Mucosa of rectum (tissue), 2 donors: ENCODE results near the gene PLA2G3.
A peak's percentile ranks its signal among the peaks of the same experiment; 100 is the strongest.

Source experiments
- H3K27ac ChIP-seq, 2 donors: one replicate each; pipeline ENCODE4 v1.7.0; 2013; ENCODE audit warnings: inconsistent platforms in 2 of 2, low read depth in 2 of 2, low read length in 2 of 2
- H3K27me3 ChIP-seq, 2 donors: one replicate each; pipeline ENCODE4 v1.7.0; 2013; ENCODE audit warnings: low read length in 2 of 2; ENCODE audit not compliant: control insufficient read depth in 2 of 2, insufficient read depth in 2 of 2
- H3K36me3 ChIP-seq, 2 donors: one replicate each; pipeline ENCODE4 v1.7.0; 2013; ENCODE audit warnings: low read length in 2 of 2; ENCODE audit not compliant: control insufficient read depth in 2 of 2, insufficient read depth in 2 of 2
- H3K4me1 ChIP-seq, 2 donors: one replicate each; pipeline ENCODE4 v1.7.0; 2013; ENCODE audit warnings: low read length in 2 of 2, mild to moderate bottlenecking in 1 of 2; ENCODE audit not compliant: control insufficient read depth in 2 of 2, insufficient read depth in 2 of 2
- H3K4me3 ChIP-seq, 2 donors: one replicate each; pipeline ENCODE4 v1.7.0; 2013; ENCODE audit warnings: low read length in 2 of 2
- H3K9ac ChIP-seq, 2 donors: one replicate each; pipeline ENCODE4 v1.7.0; 2013; ENCODE audit warnings: low read length in 2 of 2, low read depth in 1 of 2, mild to moderate bottlenecking in 1 of 2
- H3K9me3 ChIP-seq, 2 donors: one replicate each; pipeline ENCODE4 v1.7.0; 2013; ENCODE audit warnings: low read length in 2 of 2; ENCODE audit not compliant: control insufficient read depth in 2 of 2
- donor health status: healthy.
- donor health status: Normal muscosa, but diverticular disease.

PLA2G3 gene

GRCh38 chr22:31139866-31140716 lies at the start of gene PLA2G3:
PLA2G3 (minus strand) TSS chr22:31140508; CDS start chr22:31140354, 154 bp downstream.
- no peaks in the 10 kb centered on the region for H3K9me3 ChIP-seq
- no peak within 1 kb of the TSS for H3K4me3 ChIP-seq
- H3K9ac ChIP-seq: no peak within 1 kb of the TSS
- no peaks in the 10 kb centered on the region for H3K36me3 ChIP-seq
- no peaks in the 10 kb centered on the region for H3K27me3 ChIP-seq
- no peak within 1 kb of the TSS for H3K27ac ChIP-seq
- no peaks in the 10 kb centered on the region for H3K4me1 ChIP-seq

- Histone ChIP-seq H3K27ac (no peak overlapping the region), H3K4me1 (no peaks in the 10 kb centered on the region), H3K36me3 (peaks cover 9 to 36% of the 10 kb centered on the region in 2 donors), H3K4me3 (no peak overlapping the region), H3K9ac (no peak overlapping the region), H3K27me3 (no peaks in the 10 kb centered on the region), H3K9me3 (no peaks in the 10 kb centered on the region)
Measured at GRCh38 chr22:31187627-31188026, 47.3 kb upstream of the PLA2G3 start.

- H3K9ac ChIP-seq: no peak overlapping the region
- no peaks in the 10 kb centered on the region for H3K27me3 ChIP-seq
- peaks cover 9 to 23% of the 10 kb centered on the region in 2 donors for H3K36me3 ChIP-seq
- no peak overlapping the region for H3K27ac ChIP-seq
- H3K9me3 ChIP-seq: no peaks in the 10 kb centered on the region
- no peak overlapping the region for H3K4me3 ChIP-seq
- no peaks in the 10 kb centered on the region for H3K4me1 ChIP-seq
Measured at GRCh38 chr22:31185056-31185455, 44.7 kb upstream of the PLA2G3 start.

GRCh38 chr22:31184015-31184414 lies 43.7 kb upstream of the PLA2G3 start:
- Histone ChIP-seq H3K27ac (no peak overlapping the region), H3K27me3 (no peaks in the 10 kb centered on the region), H3K4me1 (peaks cover 3 to 9% of the 10 kb centered on the region in 2 donors), H3K9ac (no peak overlapping the region), H3K9me3 (no peaks in the 10 kb centered on the region), H3K36me3 (peaks cover 9 to 28% of the 10 kb centered on the region in 2 donors), H3K4me3 (no peak overlapping the region)

GRCh38 chr22:31179345-31179744 lies 39.0 kb upstream of the PLA2G3 start:
- Histone ChIP-seq H3K9me3 (no peaks in the 10 kb centered on the region), H3K4me3 (peak overlapping the region in 1 of 2 donors; percentile 37), H3K36me3 (peaks cover 4 to 14% of the 10 kb centered on the region in 2 donors), H3K27ac (peak overlapping the region; percentile 62 to 69), H3K9ac (no peak overlapping the region), H3K27me3 (no peaks in the 10 kb centered on the region), H3K4me1 (peaks cover 3 to 10% of the 10 kb centered on the region in 2 donors)

GRCh38 chr22:31178859-31179258 lies 38.6 kb upstream of the PLA2G3 start:
- no peak overlapping the region for H3K4me3 ChIP-seq
- H3K27me3 ChIP-seq: no peaks in the 10 kb centered on the region
- H3K9me3 ChIP-seq: no peaks in the 10 kb centered on the region
- H3K27ac ChIP-seq: peak overlapping the region in 1 of 2 donors; percentile 13
- H3K36me3 ChIP-seq: peaks cover 4 to 15% of the 10 kb centered on the region in 2 donors
- H3K9ac ChIP-seq: no peak overlapping the region
- peaks cover 3 to 10% of the 10 kb centered on the region in 2 donors for H3K4me1 ChIP-seq

- no peaks in the 10 kb centered on the region for H3K9me3 ChIP-seq
- no peak overlapping the region for H3K9ac ChIP-seq
- H3K4me1 ChIP-seq: peaks cover 3 to 10% of the 10 kb centered on the region in 2 donors
- peaks cover 4 to 11% of the 10 kb centered on the region in 2 donors for H3K36me3 ChIP-seq
- H3K4me3 ChIP-seq: no peak overlapping the region
- H3K27ac ChIP-seq: no peak overlapping the region
- H3K27me3 ChIP-seq: no peaks in the 10 kb centered on the region
Measured at GRCh38 chr22:31177420-31178162, 37.3 kb upstream of the PLA2G3 start.

- H3K9me3 ChIP-seq: no peaks in the 10 kb centered on the region
- peaks cover 4 to 11% of the 10 kb centered on the region in 2 donors for H3K36me3 ChIP-seq
- no peak overlapping the region for H3K9ac ChIP-seq
- H3K27me3 ChIP-seq: no peaks in the 10 kb centered on the region
- no peak overlapping the region for H3K4me3 ChIP-seq
- H3K27ac ChIP-seq: peak overlapping the region in 1 of 2 donors; percentile 2
- peaks cover 3 to 10% of the 10 kb centered on the region in 2 donors for H3K4me1 ChIP-seq
Measured at GRCh38 chr22:31176923-31177322, 36.6 kb upstream of the PLA2G3 start.

- Histone ChIP-seq H3K36me3 (peaks cover 4 to 6% of the 10 kb centered on the region in 2 donors), H3K9me3 (no peaks in the 10 kb centered on the region), H3K9ac (no peak overlapping the region), H3K4me1 (peaks cover 0 to 3% of the 10 kb centered on the region in 2 donors), H3K4me3 (no peak overlapping the region), H3K27ac (peak overlapping the region in 1 of 2 donors; percentile 17), H3K27me3 (no peaks in the 10 kb centered on the region)
Measured at GRCh38 chr22:31173386-31174145, 33.3 kb upstream of the PLA2G3 start.
